Endothelial cell of umbilical vein (primary cell): ENCODE measurements around the gene SUGP2. TPM values are rescaled to one million over a fixed set of nuclear protein-coding genes. Genes with fewer than 3 reads are reported as not detected.

Experiments
- BruUV-seq: library from RNA; stranded (reverse); fragments of 400-500 nt; replicated peaks from 2 replicates; lab custom pipeline; 2021; lab: Mats Ljungman, UMichigan
- CTCF ChIA-PET: fragments of 300-600, 350-600 bp; sonication (Branson Sonifier 250); formaldehyde crosslinking; loops from one replicate; lab custom pipeline; 2021; ENCODE audit warnings: antibody characterized with exemption, inconsistent platforms; lab: Charles Lee
- POLR2A ChIA-PET: fragments of 300-600, 350-600 bp; sonication (Branson Sonifier 250); formaldehyde crosslinking; loops from one replicate; lab custom pipeline; 2021; ENCODE audit warnings: antibody characterized with exemption, inconsistent platforms; lab: Charles Lee
- DNase-seq: peaks from one replicate; pipeline ENCODE4 v3.0.0-alpha.2; 2011; ENCODE audit warnings: low read depth, low spot score
- FAIRE-seq: peaks from 2 replicates; lab custom pipeline; 2011; peaks lifted over from hg19 to GRCh38; lab: Jason Lieb, UNC
- H2AFZ ChIP-seq: 2 replicates; pipeline ENCODE4 v1.6.0; 2012; ENCODE audit warnings: low read depth, low read length, control low read depth, inconsistent platforms
- H3K27ac ChIP-seq: 2 replicates; pipeline ENCODE4 v1.5.1; 2011; ENCODE audit warnings: low read depth, mild to moderate bottlenecking, control low read depth, low read length, moderate library complexity; ENCODE audit not compliant: insufficient read depth
- H3K27me3 ChIP-seq, 2 experiments: 2 replicates each; pipeline versions ENCODE4 v1.6.0 to v1.6.1; 2011; ENCODE audit warnings: low read length in 2 of 2, mixed read lengths in 1 of 2; ENCODE audit not compliant: control insufficient read depth in 2 of 2, insufficient read depth in 2 of 2
- H3K36me3 ChIP-seq, 2 experiments: 2 replicates in 1 of 2; 3 replicates in 1 of 2; pipeline ENCODE4 v1.5.1; 2011; ENCODE audit warnings: low read length in 2 of 2, mild to moderate bottlenecking in 1 of 2, moderate library complexity in 1 of 2; ENCODE audit not compliant: control insufficient read depth in 2 of 2, insufficient read depth in 2 of 2; ENCODE audit errors: extremely low read depth in 1 of 2
- H3K4me1 ChIP-seq: 3 replicates; pipeline ENCODE4 v1.5.1; 2011; ENCODE audit warnings: mild to moderate bottlenecking, low read length; ENCODE audit not compliant: control insufficient read depth, insufficient read depth; ENCODE audit errors: extremely low read depth
- H3K4me2 ChIP-seq: 2 replicates; pipeline ENCODE4 v1.6.1; 2011; ENCODE audit warnings: low read length, control low read depth, mixed read lengths; ENCODE audit not compliant: insufficient read depth
- H3K4me3 ChIP-seq, 3 experiments: fragments of 200-600 bp in 1 of 3; sonication (generic), shearing (Covaris generic) in 1 of 3; replicated peaks in 1 of 3; 2 replicates each; pipeline ENCODE4 v1.5.1; 2011 to 2016; ENCODE audit warnings: control low read depth in 3 of 3, low read length in 3 of 3, mild to moderate bottlenecking in 2 of 3, inconsistent platforms in 1 of 3, low read depth in 1 of 3, moderate library complexity in 1 of 3; ENCODE audit not compliant: insufficient read depth in 1 of 3
- H3K79me2 ChIP-seq: 2 replicates; pipeline ENCODE4 v1.6.0; 2012; ENCODE audit warnings: low read length, inconsistent platforms; ENCODE audit not compliant: control insufficient read depth, insufficient read depth
- H3K9ac ChIP-seq: replicated peaks from 2 replicates; pipeline ENCODE3; 2011; ENCODE audit warnings: low read length, control low read depth; ENCODE audit not compliant: insufficient read depth; ENCODE audit errors: extremely low read depth
- H3K9me1 ChIP-seq: replicated peaks from 3 replicates; pipeline ENCODE4 v1.6.0; 2011; ENCODE audit warnings: mild to moderate bottlenecking, low read length; ENCODE audit not compliant: control insufficient read depth, insufficient read depth; ENCODE audit errors: extremely low read depth
- H3K9me3 ChIP-seq: replicated peaks from 2 replicates; pipeline ENCODE4 v1.5.1; 2012; ENCODE audit warnings: low read length, inconsistent platforms; ENCODE audit not compliant: control insufficient read depth, insufficient read depth
- H4K20me1 ChIP-seq: replicated peaks from 2 replicates; pipeline ENCODE3; 2011; ENCODE audit warnings: mild to moderate bottlenecking, low read length; ENCODE audit not compliant: control insufficient read depth, insufficient read depth; ENCODE audit errors: extremely low read depth
- EZH2 ChIP-seq: IDR thresholded peaks from 2 replicates; pipeline ENCODE4 v1.6.1; 2012; ENCODE audit warnings: borderline replicate concordance, low read depth, mild to moderate bottlenecking, moderate library complexity, low read length, inconsistent platforms; ENCODE audit not compliant: severe bottlenecking
- FOS ChIP-seq: IDR thresholded peaks from 2 replicates; pipeline ENCODE4 v1.6.1; 2011; ENCODE audit warnings: mild to moderate bottlenecking, low read length, moderate library complexity, borderline replicate concordance; ENCODE audit not compliant: insufficient read depth
- GATA2 ChIP-seq: IDR thresholded peaks from 2 replicates; pipeline ENCODE4 v1.7.0; 2011; ENCODE audit warnings: low read depth, mild to moderate bottlenecking, moderate library complexity, mixed read lengths, low read length; ENCODE audit not compliant: insufficient read length, insufficient read depth
- JUN ChIP-seq: IDR thresholded peaks from 2 replicates; pipeline ENCODE4 v1.6.1; 2011; ENCODE audit warnings: borderline replicate concordance, low read depth; ENCODE audit not compliant: insufficient read length, insufficient read depth
- MYC ChIP-seq: IDR thresholded peaks from one replicate; pipeline ENCODE4 v1.6.1; 2011; ENCODE audit warnings: mild to moderate bottlenecking, low read depth, low read length
- POLR2A ChIP-seq: IDR thresholded peaks from 2 replicates; pipeline ENCODE4 v1.6.1; 2012; ENCODE audit warnings: low read depth, mild to moderate bottlenecking, control low read depth, low read length
- POLR2AphosphoS5 ChIP-seq: IDR thresholded peaks from 2 replicates; pipeline ENCODE4 v1.6.1; 2012; ENCODE audit warnings: low read depth, mild to moderate bottlenecking, control low read depth, low read length, moderate library complexity; ENCODE audit not compliant: insufficient read depth
- dilution Hi-C: fragments of 300-500 bp; cut with MboI; formaldehyde crosslinking; loops from one replicate; pipeline ENCODE4 v1.15.0; 2019; ENCODE audit warnings: low sequenced_read_pairs; ENCODE audit not compliant: extremely low pct_ligation_motif_present
- intact Hi-C: fragments of 100-400 bp; cut with micrococcal nuclease; formaldehyde crosslinking; loops from one replicate; pipeline ENCODE4 v1.10.0; 2022
- polyA plus RNA-seq, 4 experiments: library from polyadenylated mRNA; depleted of rRNA in 3 of 4; stranded (reverse) in 3 of 4; unstranded in 1 of 4; fragments of >200 nt; gene quantifications; 2 replicates each; pipeline versions ENCODE4 v1.2.1 to v1.2.3, GENCODE V29; 2011 to 2012; ENCODE audit warnings: missing spikeins in 1 of 4
- total RNA-seq: library from RNA; stranded (reverse); gene quantifications from 2 replicates; pipeline ENCODE4 v1.2.3, GENCODE V29; 2021
- TF ChIP-seq, protein P1 (sequence below), 2 donors: IDR thresholded peaks; 1 replicate in 1 of 2; 2 replicates in 1 of 2; pipeline ENCODE4 v1.5.1; 2011; ENCODE audit warnings: low read length in 2 of 2, mild to moderate bottlenecking in 2 of 2, moderate library complexity in 2 of 2, control low read depth in 1 of 2, inconsistent platforms in 1 of 2, low read depth in 1 of 2; ENCODE audit not compliant: insufficient read depth in 1 of 2; ENCODE audit errors: extremely low read depth in 1 of 2
- TF ChIP-seq, protein P2 (sequence below): IDR thresholded peaks from 2 replicates; pipeline ENCODE4 v1.6.1; 2011; ENCODE audit not compliant: insufficient read depth, insufficient read length

Gene SUGP2
- total and polyA plus RNA-seq, 2 donors (not counting 3 experiments of a cell fraction or from before 2014, with no cell fraction given), result 44.6 to 79.7 TPM

DNA sequence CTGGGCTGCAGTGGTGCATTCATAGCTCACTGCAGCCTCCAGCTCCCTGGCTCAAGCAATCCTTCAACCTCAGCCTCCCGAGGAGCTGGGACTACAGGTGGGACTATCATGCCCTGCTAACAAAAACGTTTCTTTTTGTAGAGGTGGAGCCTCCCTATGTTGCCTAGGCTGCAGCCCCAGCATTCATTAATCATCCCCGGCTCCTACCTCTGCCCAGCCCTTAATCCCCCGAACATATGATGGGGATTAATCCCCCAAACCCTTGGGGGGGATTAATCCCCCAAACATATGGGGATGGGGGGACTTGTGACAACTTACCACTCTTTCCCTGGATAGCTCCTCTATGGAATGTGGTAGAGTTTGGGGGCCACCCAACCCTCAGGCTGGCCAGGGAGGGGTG, 45.9 kb downstream of the SUGP2 start:
- peaks cover 0 to 8% of the 10 kb centered on the region in 2 experiments for H3K27me3 ChIP-seq
- peaks cover 14% of the 10 kb centered on the region for H3K4me1 ChIP-seq
- no peak overlapping the region for H3K27ac ChIP-seq
- BruUV-seq, result no TSS peak
- H3K79me2 ChIP-seq, result no peaks in the 10 kb centered on the region
- H3K36me3 ChIP-seq, result peaks cover 0 to 3% of the 10 kb centered on the region in 2 experiments
- DNase-seq (no peak), FAIRE-seq (no peak)
- TF ChIP-seq POLR2A (no peak), EZH2 (no peak), POLR2AphosphoS5 (no peak), MYC (no peak), GATA2 (no peak), FOS (no peak), JUN (no peak)
- TF ChIP-seq, protein P1, sequence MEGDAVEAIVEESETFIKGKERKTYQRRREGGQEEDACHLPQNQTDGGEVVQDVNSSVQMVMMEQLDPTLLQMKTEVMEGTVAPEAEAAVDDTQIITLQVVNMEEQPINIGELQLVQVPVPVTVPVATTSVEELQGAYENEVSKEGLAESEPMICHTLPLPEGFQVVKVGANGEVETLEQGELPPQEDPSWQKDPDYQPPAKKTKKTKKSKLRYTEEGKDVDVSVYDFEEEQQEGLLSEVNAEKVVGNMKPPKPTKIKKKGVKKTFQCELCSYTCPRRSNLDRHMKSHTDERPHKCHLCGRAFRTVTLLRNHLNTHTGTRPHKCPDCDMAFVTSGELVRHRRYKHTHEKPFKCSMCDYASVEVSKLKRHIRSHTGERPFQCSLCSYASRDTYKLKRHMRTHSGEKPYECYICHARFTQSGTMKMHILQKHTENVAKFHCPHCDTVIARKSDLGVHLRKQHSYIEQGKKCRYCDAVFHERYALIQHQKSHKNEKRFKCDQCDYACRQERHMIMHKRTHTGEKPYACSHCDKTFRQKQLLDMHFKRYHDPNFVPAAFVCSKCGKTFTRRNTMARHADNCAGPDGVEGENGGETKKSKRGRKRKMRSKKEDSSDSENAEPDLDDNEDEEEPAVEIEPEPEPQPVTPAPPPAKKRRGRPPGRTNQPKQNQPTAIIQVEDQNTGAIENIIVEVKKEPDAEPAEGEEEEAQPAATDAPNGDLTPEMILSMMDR (IDR thresholded peaks at IDR 0.05; ENCODE audit: extremely low read depth in 1 of 2, insufficient read depth in 1 of 2, low read depth in 1 of 2, low read length in 2 of 2), result no peak
- TF ChIP-seq, protein P2, sequence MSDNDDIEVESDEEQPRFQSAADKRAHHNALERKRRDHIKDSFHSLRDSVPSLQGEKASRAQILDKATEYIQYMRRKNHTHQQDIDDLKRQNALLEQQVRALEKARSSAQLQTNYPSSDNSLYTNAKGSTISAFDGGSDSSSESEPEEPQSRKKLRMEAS, result no peak
- intact Hi-C loops, result loop anchor here (2.0 to 5.0 kb wide), 3 partner anchors 55 to 140 kb away; no protein-coding TSS in a partner anchor
- CTCF ChIA-PET, result interaction anchor here (0.6 to 3.5 kb wide), 38 partner anchors 8 to 536 kb away, joined by 3 to 35 read pairs (median 6); partner anchors contain the start of genes CERS1, COPE and DDX49
- dilution Hi-C loops, result no loop called here
- H3K4me3 ChIP-seq, result no peak overlapping the region
- no peak overlapping the region for H2AFZ ChIP-seq
- no peaks in the 10 kb centered on the region for H3K9me1 ChIP-seq
- H4K20me1 ChIP-seq, result no peaks in the 10 kb centered on the region
- POLR2A ChIA-PET, result interaction anchor here (1.1 to 1.3 kb wide), 3 partner anchors 8 to 68 kb away, joined by 4 to 5 read pairs (median 5); partner anchors contain the start of genes COPE and DDX49
- H3K9ac ChIP-seq, result no peak overlapping the region
- H3K9me3 ChIP-seq, result no peaks in the 10 kb centered on the region
- no peak overlapping the region for H3K4me2 ChIP-seq
